Adrenal gland (tissue), 12 donors: Measurements from ENCODE around the gene SEMA3G. TPM values are rescaled to one million over a fixed set of nuclear protein-coding genes. Genes with fewer than 3 reads are reported as not detected.

Source experiments
- DNase-seq, 7 donors: peaks; one replicate each; pipeline ENCODE4 v3.0.0-alpha.2; 2019 to 2020
- H3K27ac ChIP-seq, 5 donors: fragments of 200-600 bp; sonication (generic) in 4 of 5; 1 replicate in 3 of 5; 2 replicates in 2 of 5; pipeline versions ENCODE4 v1.5.1 to v1.8.0; 2016 to 2020; ENCODE audit warnings: mild to moderate bottlenecking in 1 of 5
- H3K27me3 ChIP-seq: fragments of 200-600 bp; 2 replicates; pipeline ENCODE4 v1.8.0; 2021
- H3K36me3 ChIP-seq, 2 donors: fragments of 200-600 bp; replicated peaks in 1 of 2; 1 replicate in 1 of 2; 2 replicates in 1 of 2; pipeline versions ENCODE4 v1.5.1 to v1.8.0; 2018 to 2022
- H3K4me1 ChIP-seq, 2 donors: fragments of 200-600 bp; replicated peaks in 1 of 2; 1 replicate in 1 of 2; 2 replicates in 1 of 2; pipeline versions ENCODE4 v1.5.1 to v1.8.0; 2018 to 2021
- H3K4me3 ChIP-seq, 4 donors: fragments of 200-600 bp; sonication (generic) in 3 of 4; one replicate each; pipeline ENCODE4 v1.5.1; 2016 to 2018
- H3K9me3 ChIP-seq, 3 donors: fragments of 200-600 bp; sonication (generic) in 1 of 3; replicated peaks in 1 of 3; 1 replicate in 2 of 3; 2 replicates in 1 of 3; pipeline versions ENCODE4 v1.5.1 to v1.8.0; 2016 to 2021
- POLR2A ChIP-seq, 2 donors: fragments of 450-650 bp; IDR thresholded peaks; one replicate each; pipeline ENCODE4 v1.6.1; 2017; ENCODE audit warnings: antibody characterized with exemption in 2 of 2, mild to moderate bottlenecking in 2 of 2, moderate library complexity in 1 of 2
- WGBS, 4 donors: extraction: QIAGEN DNeasy Blood & Tissue Kit in 2 of 4; methylation state at CpG; one replicate each; pipeline versions ENCODE4 v1.1.5 to v1.1.7; 2013 to 2017; 5-methylcytosine and 5-hydroxymethylcytosine counted together
- intact Hi-C, 2 donors: fragments of 100-400 bp; cut with DNase I; formaldehyde crosslinking; loops; one replicate each; pipeline versions ENCODE4 v1.14.1 to v1.15.0; 2022 to 2023
- polyA plus RNA-seq, 3 donors: library from polyadenylated mRNA; stranded (reverse); fragments of 200-250 nt in 2 of 3; fragments of 350-450 nt in 1 of 3; fragmentation: Illumina TruSeq in 1 of 3; extraction: RNeasy Lipid Tissue Mini Kit (QIAGEN cat#74804) in 1 of 3; gene quantifications; one replicate each; pipeline ENCODE4 v1.2.3, GENCODE V29; 2013 to 2014
- total RNA-seq, 9 donors: library from RNA; depleted of rRNA in 4 of 9; stranded (reverse); fragments of >200 nt in 4 of 9; fragments of 120-200 nt in 1 of 9; fragmentation: NEBNext Ultra II Directional in 1 of 9; extraction: Animal tissue kit (Norgen Biotek cat#: 25700) in 1 of 9; gene quantifications; one replicate each; pipeline versions ENCODE4 v1.1.0 to v1.2.4, GENCODE V29; 2013 to 2023
- TF ChIP-seq, protein P1 (sequence below), 6 experiments: fragments of 450-650 bp in 4 of 6; fragments of 200-600 bp in 2 of 6; sonication (generic) in 1 of 6; IDR thresholded peaks; 1 replicate in 5 of 6; 2 replicates in 1 of 6; pipeline versions ENCODE4 v1.5.1 to v1.8.0; 2016 to 2021; ENCODE audit warnings: antibody characterized with exemption in 6 of 6, mild to moderate bottlenecking in 2 of 6, moderate library complexity in 1 of 6
- donor health status: healthy with polysubstance abuse.
- donor health status: Bipolar disorder and iron deficiency.
- donor health status: DM: yes; HTN: yes; CAD: no.
- donor health status: DM: no; HTN: no; CAD: no.
- donor health status: DM: no; HTN: no; CAD: no.
- donor health status: DM: yes; HTN: yes; CAD: no.

Gene SEMA3G
- total and polyA plus RNA-seq, 12 donors, result 0.81 to 6.8 (median 2.9) TPM

DNA sequence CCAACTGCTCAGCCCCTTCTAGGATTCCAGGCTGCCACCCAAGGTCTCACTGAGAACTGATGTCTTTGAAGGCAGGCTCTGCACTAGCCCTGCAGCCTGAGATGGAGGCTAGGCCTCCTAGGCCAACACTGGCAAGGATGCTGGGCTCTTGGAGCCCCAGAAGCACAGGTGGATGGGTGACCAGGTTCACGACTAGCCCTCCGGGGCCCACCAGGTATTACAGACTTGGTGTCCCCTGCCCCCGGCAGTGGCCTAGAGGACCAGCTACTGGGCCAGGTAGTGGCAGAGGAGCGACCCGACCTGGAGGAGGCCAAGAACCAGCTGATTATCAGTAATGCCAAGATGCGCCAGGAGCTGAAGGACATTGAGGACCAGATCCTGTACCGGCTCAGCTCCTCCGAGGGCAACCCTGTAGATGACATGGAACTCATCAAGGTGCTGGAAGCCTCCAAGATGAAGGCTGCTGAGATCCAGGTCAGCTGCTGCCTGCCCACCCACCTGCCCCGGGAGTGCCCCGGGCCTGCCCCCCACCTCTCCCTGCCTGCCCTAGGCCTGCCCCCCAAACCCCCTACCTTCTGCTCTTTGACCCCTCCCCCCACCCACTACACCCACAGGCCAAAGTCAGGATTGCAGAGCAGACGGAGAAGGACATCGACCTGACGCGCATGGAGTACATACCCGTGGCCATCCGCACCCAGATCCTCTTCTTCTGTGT lies 52.5 kb downstream of the SEMA3G start:
- Histone ChIP-seq H3K9me3 (no peaks in the 10 kb centered on the region), H3K4me3 (no peak overlapping the region), H3K4me1 (no peaks in the 10 kb centered on the region), H3K27me3 (no peaks in the 10 kb centered on the region), H3K36me3 (peaks cover 0 to 5% of the 10 kb centered on the region in 2 donors), H3K27ac (no peak overlapping the region)
- intact Hi-C loops, result no loop called here
- 93 to 95% (median 95%) methylated on average over 4 to 16 of the region's 16 CpGs for WGBS, 4 donors
- no peak for DNase-seq
- TF ChIP-seq, protein P1, sequence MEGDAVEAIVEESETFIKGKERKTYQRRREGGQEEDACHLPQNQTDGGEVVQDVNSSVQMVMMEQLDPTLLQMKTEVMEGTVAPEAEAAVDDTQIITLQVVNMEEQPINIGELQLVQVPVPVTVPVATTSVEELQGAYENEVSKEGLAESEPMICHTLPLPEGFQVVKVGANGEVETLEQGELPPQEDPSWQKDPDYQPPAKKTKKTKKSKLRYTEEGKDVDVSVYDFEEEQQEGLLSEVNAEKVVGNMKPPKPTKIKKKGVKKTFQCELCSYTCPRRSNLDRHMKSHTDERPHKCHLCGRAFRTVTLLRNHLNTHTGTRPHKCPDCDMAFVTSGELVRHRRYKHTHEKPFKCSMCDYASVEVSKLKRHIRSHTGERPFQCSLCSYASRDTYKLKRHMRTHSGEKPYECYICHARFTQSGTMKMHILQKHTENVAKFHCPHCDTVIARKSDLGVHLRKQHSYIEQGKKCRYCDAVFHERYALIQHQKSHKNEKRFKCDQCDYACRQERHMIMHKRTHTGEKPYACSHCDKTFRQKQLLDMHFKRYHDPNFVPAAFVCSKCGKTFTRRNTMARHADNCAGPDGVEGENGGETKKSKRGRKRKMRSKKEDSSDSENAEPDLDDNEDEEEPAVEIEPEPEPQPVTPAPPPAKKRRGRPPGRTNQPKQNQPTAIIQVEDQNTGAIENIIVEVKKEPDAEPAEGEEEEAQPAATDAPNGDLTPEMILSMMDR (IDR thresholded peaks at IDR 0.05), result no peak
- TF ChIP-seq POLR2A (IDR thresholded peaks at IDR 0.05), result no peak

DNA sequence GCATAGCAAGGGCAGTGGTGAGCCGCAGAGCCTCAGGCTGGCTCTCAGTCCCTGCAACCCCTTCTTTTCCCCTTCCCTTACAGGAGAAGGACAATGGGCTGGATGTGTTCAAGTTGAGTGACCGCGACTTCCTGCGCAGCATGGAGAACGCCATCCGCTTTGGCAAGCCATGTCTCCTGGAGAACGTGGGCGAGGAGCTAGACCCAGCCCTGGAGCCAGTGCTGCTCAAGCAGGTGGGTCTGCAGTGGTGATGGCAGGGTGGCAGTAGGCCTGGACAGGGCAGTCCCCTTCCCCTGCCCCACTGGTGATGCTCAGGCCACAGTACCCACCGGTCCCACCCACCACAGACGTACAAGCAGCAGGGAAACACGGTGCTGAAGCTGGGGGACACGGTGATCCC lies 53.8 kb downstream of the SEMA3G start:
- Histone ChIP-seq H3K36me3 (peaks cover 0 to 5% of the 10 kb centered on the region in 2 donors), H3K4me3 (no peak overlapping the region), H3K9me3 (no peaks in the 10 kb centered on the region), H3K4me1 (no peaks in the 10 kb centered on the region), H3K27ac (no peak overlapping the region), H3K27me3 (no peaks in the 10 kb centered on the region)
- TF ChIP-seq, protein P1 (IDR thresholded peaks at IDR 0.05), result no peak
- TF ChIP-seq POLR2A (IDR thresholded peaks at IDR 0.05), result no peak
- intact Hi-C loops, result no loop called here
- WGBS, 4 donors, result 94 to 98% (median 96%) methylated on average over 9 to 12 of the region's 12 CpGs
- DNase-seq, result no peak

DNA sequence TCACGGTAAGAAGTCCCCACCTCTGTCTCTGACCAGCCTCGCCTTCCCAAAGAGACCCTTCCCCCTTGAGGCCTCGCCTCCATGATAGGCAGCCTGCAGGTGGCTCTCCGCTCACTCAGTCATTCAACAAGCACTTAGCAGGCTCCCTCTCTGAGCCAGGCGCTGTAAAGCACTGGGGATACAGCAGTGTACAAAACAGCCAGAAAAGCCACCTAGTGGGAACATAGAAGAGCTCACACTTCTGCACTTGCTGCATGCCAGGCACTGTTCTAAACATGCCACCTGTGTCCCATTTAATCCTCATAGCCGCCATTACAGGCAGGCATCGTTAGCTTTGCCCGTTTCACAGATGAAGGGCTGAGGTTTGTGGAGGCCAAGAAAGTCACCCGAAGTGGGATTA lies 56.0 kb downstream of the SEMA3G start:
- 96 to 97% (median 96%) methylated on average over 6 to 9 of the region's 9 CpGs for WGBS, 4 donors
- H3K9me3 ChIP-seq, result no peaks in the 10 kb centered on the region
- peaks cover 0 to 5% of the 10 kb centered on the region in 2 donors for H3K36me3 ChIP-seq
- intact Hi-C loops, result no loop called here
- DNase-seq, result no peak
- H3K4me1 ChIP-seq, result no peaks in the 10 kb centered on the region
- H3K27ac ChIP-seq, result no peak overlapping the region
- no peaks in the 10 kb centered on the region for H3K27me3 ChIP-seq
- TF ChIP-seq POLR2A (IDR thresholded peaks at IDR 0.05), result no peak
- TF ChIP-seq, protein P1 (IDR thresholded peaks at IDR 0.05), result no peak
- H3K4me3 ChIP-seq, result no peak overlapping the region

DNA sequence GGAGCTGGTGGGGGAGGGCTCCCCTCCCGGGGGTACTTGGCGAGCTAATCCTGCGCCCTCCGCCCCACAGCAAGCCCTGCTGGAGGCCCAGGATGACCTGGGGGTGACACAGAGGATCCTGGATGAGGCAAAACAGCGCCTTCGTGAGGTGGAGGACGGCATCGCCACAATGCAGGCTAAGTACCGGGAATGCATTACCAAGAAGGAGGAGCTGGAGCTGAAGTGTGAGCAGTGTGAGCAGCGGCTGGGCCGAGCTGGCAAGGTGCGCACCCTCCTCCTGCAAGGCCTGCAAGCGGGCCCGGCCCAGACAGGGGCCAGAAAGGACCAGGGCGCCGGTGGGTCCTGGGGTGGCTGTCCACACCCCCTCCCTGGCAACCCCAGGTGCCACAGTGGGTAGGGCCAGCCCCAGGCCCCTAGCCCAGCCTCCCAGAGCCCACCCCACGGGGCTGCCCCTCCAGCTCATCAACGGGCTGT lies 56.5 kb downstream of the SEMA3G start:
- Histone ChIP-seq H3K27me3 (no peaks in the 10 kb centered on the region), H3K27ac (no peak overlapping the region), H3K4me1 (no peaks in the 10 kb centered on the region), H3K36me3 (peaks cover 0 to 1% of the 10 kb centered on the region in 2 donors), H3K4me3 (no peak overlapping the region), H3K9me3 (no peaks in the 10 kb centered on the region)
- TF ChIP-seq, protein P1 (IDR thresholded peaks at IDR 0.05), result no peak
- no peak for TF ChIP-seq POLR2A (IDR thresholded peaks at IDR 0.05)
- intact Hi-C loops, result no loop called here
- no peak for DNase-seq
- WGBS, 4 donors, result 84 to 97% (median 87%) methylated on average over 9 to 18 of the region's 18 CpGs
